T-helper 2 cell treated with Interferon-gamma antibody and Interleukin-4, amounts not matched to agents 5 μg/mL and 100 μg/mL, for 36 hours (primary cell): Measurements from ENCODE around the gene ZC2HC1C.
"Not testable (repeated sequence)": the region's sequence is repeated elsewhere in the genome, so short reads cannot be mapped to it uniquely, and the experiment has no call there.

Experiments
- DNase-seq: peaks from one replicate; pipeline ENCODE4 v3.0.0; 2021; ENCODE audit warnings: low spot score
- H3K27ac Mint-ChIP-seq: one replicate; pipeline ENCODE4 v1.8.0; 2021; ENCODE audit warnings: mild to moderate bottlenecking, mixed read lengths
- H3K27me3 Mint-ChIP-seq: one replicate; pipeline ENCODE4 v1.8.0; 2021; ENCODE audit warnings: low read depth, mixed read lengths
- H3K36me3 Mint-ChIP-seq: one replicate; pipeline ENCODE4 v1.8.0; 2021; ENCODE audit warnings: low read depth, mixed read lengths
- H3K4me1 Mint-ChIP-seq: one replicate; pipeline ENCODE4 v1.8.0; 2021; ENCODE audit warnings: low read depth, mixed read lengths
- H3K4me3 Mint-ChIP-seq: one replicate; pipeline ENCODE4 v1.8.0; 2022; ENCODE audit warnings: mild to moderate bottlenecking, moderate library complexity, mixed read lengths
- H3K9me3 Mint-ChIP-seq: one replicate; pipeline ENCODE4 v1.8.0; 2021; ENCODE audit warnings: mixed read lengths

Gene ZC2HC1C

GRCh38 chr14:75126121-75126544 is 56.7 kb downstream of the ZC2HC1C start:
- peaks cover 26% of the 10 kb centered on the region for H3K4me1 Mint-ChIP-seq
- H3K9me3 Mint-ChIP-seq, result no peaks in the 10 kb centered on the region
- H3K36me3 Mint-ChIP-seq, result peaks cover 17% of the 10 kb centered on the region
- H3K27me3 Mint-ChIP-seq, result no peaks in the 10 kb centered on the region
- DNase-seq, result no peak
- H3K27ac Mint-ChIP-seq, result peak overlapping the region; percentile 89
- H3K4me3 Mint-ChIP-seq, result peak overlapping the region; percentile 97

GRCh38 chr14:75126679-75127473 is 57.4 kb downstream of the ZC2HC1C start, which contains the start of gene NEK9:
Gene NEK9 (minus strand): TSS chr14:75127048. CDS start chr14:75126921, 127 bp downstream.
- Mint-ChIP-seq H3K27me3 (no peaks in the 10 kb centered on the region), H3K9me3 (no peaks in the 10 kb centered on the region), H3K27ac (peak within 1 kb of the TSS; percentile 96), H3K36me3 (peaks cover 17% of the 10 kb centered on the region), H3K4me3 (peak within 1 kb of the TSS; percentile 97), H3K4me1 (peaks cover 27% of the 10 kb centered on the region)
- peak; percentile 88 for DNase-seq

GRCh38 chr14:75127474-75127820 is 58.0 kb downstream of the ZC2HC1C start:
- not testable (repeated sequence) for H3K27me3 Mint-ChIP-seq, DNase-seq, H3K9me3 Mint-ChIP-seq
- peak overlapping the region; percentile 96 for H3K27ac Mint-ChIP-seq
- peaks cover 30% of the 10 kb centered on the region for H3K4me1 Mint-ChIP-seq
- H3K4me3 Mint-ChIP-seq, result peak overlapping the region; percentile 97
- H3K36me3 Mint-ChIP-seq, result peaks cover 17% of the 10 kb centered on the region

DNA sequence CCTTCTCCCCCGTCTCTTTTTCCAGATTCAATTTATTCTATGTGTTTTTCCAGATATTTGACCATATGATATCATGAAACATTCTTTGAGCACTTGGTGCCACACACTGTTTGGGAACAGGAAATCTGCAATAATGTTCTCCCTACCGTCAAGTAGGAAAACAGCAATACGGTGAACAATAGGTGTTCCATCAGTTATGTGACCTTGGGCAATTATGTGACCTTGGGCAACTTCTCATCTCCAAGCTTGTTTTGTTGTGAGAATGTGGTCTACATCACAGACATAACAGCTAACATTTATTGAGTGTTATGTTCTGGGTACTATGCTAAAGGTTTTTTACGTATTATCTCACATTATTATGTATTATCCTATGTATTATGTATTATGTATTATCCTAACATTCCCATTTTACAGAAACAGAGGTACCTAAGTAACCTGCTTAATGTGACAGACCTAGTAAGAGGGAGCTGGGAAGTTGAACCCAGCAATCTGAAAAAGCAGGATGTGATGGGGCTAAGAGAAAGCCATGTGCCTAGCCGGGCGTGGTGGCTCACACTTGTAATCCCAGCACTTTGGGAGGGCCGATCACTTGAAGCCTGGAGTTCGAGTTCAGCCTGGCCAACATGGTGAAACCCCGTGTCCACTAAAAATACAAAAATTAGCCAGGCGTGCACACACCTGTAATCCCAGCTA is 58.6 kb downstream of the ZC2HC1C start:
- Mint-ChIP-seq H3K27ac (peak overlapping the region; percentile 92), H3K36me3 (peaks cover 22% of the 10 kb centered on the region), H3K4me1 (peaks cover 34% of the 10 kb centered on the region), H3K9me3 (no peaks in the 10 kb centered on the region), H3K4me3 (peak overlapping the region; percentile 97), H3K27me3 (no peaks in the 10 kb centered on the region)
- no peak for DNase-seq

GRCh38 chr14:75128596-75128990 is 59.2 kb downstream of the ZC2HC1C start:
- no peak for DNase-seq
- Mint-ChIP-seq H3K27ac (peak overlapping the region; percentile 29), H3K36me3 (peaks cover 27% of the 10 kb centered on the region), H3K9me3 (no peaks in the 10 kb centered on the region), H3K4me1 (peaks cover 37% of the 10 kb centered on the region), H3K4me3 (peak overlapping the region; percentile 38), H3K27me3 (no peaks in the 10 kb centered on the region)
